Fibroblast of lung (primary cell): Measurements from ENCODE around the gene HCN2. TPM values are rescaled to one million over a fixed set of nuclear protein-coding genes. Genes with fewer than 3 reads are reported as not detected.

ENCODE experiments used
- DNase-seq, 2 donors: peaks; one replicate each; pipeline versions ENCODE4 v3.0.0 to v3.0.0-alpha.2; 2010; ENCODE audit warnings: low read depth in 2 of 2
- H2AFZ ChIP-seq: 2 replicates; pipeline ENCODE4 v1.5.1; 2012; ENCODE audit warnings: low read length, control low read depth, inconsistent platforms
- H3K27ac ChIP-seq: 2 replicates; pipeline ENCODE4 v1.5.1; 2011; ENCODE audit warnings: low read length, control low read depth; ENCODE audit not compliant: insufficient read depth
- H3K27me3 ChIP-seq: 2 replicates; pipeline ENCODE4 v1.5.1; 2011; ENCODE audit warnings: mild to moderate bottlenecking, low read length; ENCODE audit not compliant: control insufficient read depth, insufficient read depth
- H3K36me3 ChIP-seq: 2 replicates; pipeline ENCODE4 v1.5.1; 2011; ENCODE audit warnings: low read length; ENCODE audit not compliant: control insufficient read depth, insufficient read depth
- H3K4me1 ChIP-seq: 2 replicates; pipeline ENCODE4 v1.5.1; 2011; ENCODE audit warnings: low read length; ENCODE audit not compliant: control insufficient read depth, insufficient read depth; ENCODE audit errors: extremely low read depth
- H3K4me2 ChIP-seq: 2 replicates; pipeline ENCODE4 v1.5.1; 2011; ENCODE audit warnings: low read length, control low read depth; ENCODE audit not compliant: insufficient read depth; ENCODE audit errors: extremely low read depth
- H3K4me3 ChIP-seq, 4 experiments: fragments of 200-600 bp in 1 of 4; sonication (generic) in 1 of 4; replicated peaks in 1 of 4; 2 replicates each; pipeline ENCODE4 v1.5.1; 2011 to 2016; ENCODE audit warnings: low read length in 4 of 4, low read depth in 3 of 4, mild to moderate bottlenecking in 3 of 4, control low read depth in 2 of 4, inconsistent platforms in 1 of 4, mixed read lengths in 1 of 4; ENCODE audit not compliant: insufficient read depth in 1 of 4; ENCODE audit errors: control extremely low read depth in 1 of 4
- H3K79me2 ChIP-seq: 2 replicates; pipeline ENCODE4 v1.5.1; 2012; ENCODE audit warnings: mild to moderate bottlenecking, low read length, inconsistent platforms; ENCODE audit not compliant: control insufficient read depth, insufficient read depth
- H3K9ac ChIP-seq: 2 replicates; pipeline ENCODE4 v1.5.1; 2011; ENCODE audit warnings: mild to moderate bottlenecking, low read length, control low read depth; ENCODE audit not compliant: insufficient read depth
- H3K9me3 ChIP-seq: 2 replicates; pipeline ENCODE4 v1.5.1; 2012; ENCODE audit warnings: low read depth, low read length; ENCODE audit not compliant: control insufficient read depth, insufficient read depth
- H4K20me1 ChIP-seq: 2 replicates; pipeline ENCODE4 v1.5.1; 2011; ENCODE audit warnings: low read length; ENCODE audit not compliant: control insufficient read depth, insufficient read depth; ENCODE audit errors: extremely low read depth
- EZH2 ChIP-seq: IDR thresholded peaks from 2 replicates; pipeline ENCODE4 v1.5.1; 2012; ENCODE audit warnings: low read length, control low read depth, mild to moderate bottlenecking; ENCODE audit errors: missing control alignments
- polyA plus RNA-seq, 2 donors: library from polyadenylated mRNA; depleted of rRNA in 1 of 2; stranded (reverse) in 1 of 2; unstranded in 1 of 2; fragments of >200 nt; gene quantifications; 2 replicates each; pipeline ENCODE4 v1.2.1, GENCODE V29; 2011 to 2012; ENCODE audit warnings: missing spikeins in 1 of 2
- total RNA-seq: library from RNA; depleted of rRNA; stranded (reverse); fragments of >200 nt; gene quantifications from 2 replicates; pipeline ENCODE4 v1.2.1, GENCODE V29; 2014
- TF ChIP-seq, protein P1 (sequence below), 2 donors: IDR thresholded peaks in 1 of 2; conservative IDR thresholded peaks in 1 of 2; 1 replicate in 1 of 2; 2 replicates in 1 of 2; pipeline ENCODE4 v1.5.1; 2011 to 2012; ENCODE audit warnings: low read length in 2 of 2, control low read depth in 1 of 2, inconsistent platforms in 1 of 2, low read depth in 1 of 2, mild to moderate bottlenecking in 1 of 2

HCN2 gene
- total and polyA plus RNA-seq, 2 donors (not counting 1 experiment from before 2014, with no cell fraction given), result 0.49 to 0.50 TPM

DNA sequence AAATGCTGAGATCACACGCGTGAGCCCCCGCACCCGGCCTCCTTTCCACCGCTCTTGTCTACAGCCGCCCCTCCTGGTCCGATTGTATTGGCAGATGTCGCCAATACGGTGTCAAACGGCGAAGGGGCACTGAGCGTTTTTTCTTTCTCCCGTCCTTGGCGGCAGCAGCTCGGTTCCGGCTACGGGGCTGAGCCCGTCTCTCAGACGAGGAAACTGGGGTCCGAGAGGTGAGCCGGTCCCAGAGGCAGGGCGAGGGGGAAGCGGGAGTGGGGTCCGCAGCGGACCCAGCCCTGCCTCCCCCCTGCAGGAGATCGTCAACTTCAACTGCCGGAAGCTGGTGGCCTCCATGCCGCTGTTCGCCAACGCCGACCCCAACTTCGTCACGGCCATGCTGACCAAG, 23.3 kb downstream of the HCN2 start:
- Histone ChIP-seq H4K20me1 (no peaks in the 10 kb centered on the region), H3K27ac (no peak overlapping the region), H2AFZ (no peak overlapping the region), H3K36me3 (no peaks in the 10 kb centered on the region), H3K4me3 (no peak overlapping the region), H3K9me3 (no peaks in the 10 kb centered on the region), H3K4me2 (no peak overlapping the region), H3K4me1 (peaks cover 9% of the 10 kb centered on the region), H3K27me3 (no peaks in the 10 kb centered on the region), H3K9ac (no peak overlapping the region), H3K79me2 (no peaks in the 10 kb centered on the region)
- TF ChIP-seq, protein P1, sequence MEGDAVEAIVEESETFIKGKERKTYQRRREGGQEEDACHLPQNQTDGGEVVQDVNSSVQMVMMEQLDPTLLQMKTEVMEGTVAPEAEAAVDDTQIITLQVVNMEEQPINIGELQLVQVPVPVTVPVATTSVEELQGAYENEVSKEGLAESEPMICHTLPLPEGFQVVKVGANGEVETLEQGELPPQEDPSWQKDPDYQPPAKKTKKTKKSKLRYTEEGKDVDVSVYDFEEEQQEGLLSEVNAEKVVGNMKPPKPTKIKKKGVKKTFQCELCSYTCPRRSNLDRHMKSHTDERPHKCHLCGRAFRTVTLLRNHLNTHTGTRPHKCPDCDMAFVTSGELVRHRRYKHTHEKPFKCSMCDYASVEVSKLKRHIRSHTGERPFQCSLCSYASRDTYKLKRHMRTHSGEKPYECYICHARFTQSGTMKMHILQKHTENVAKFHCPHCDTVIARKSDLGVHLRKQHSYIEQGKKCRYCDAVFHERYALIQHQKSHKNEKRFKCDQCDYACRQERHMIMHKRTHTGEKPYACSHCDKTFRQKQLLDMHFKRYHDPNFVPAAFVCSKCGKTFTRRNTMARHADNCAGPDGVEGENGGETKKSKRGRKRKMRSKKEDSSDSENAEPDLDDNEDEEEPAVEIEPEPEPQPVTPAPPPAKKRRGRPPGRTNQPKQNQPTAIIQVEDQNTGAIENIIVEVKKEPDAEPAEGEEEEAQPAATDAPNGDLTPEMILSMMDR (conservative IDR thresholded peaks at IDR 0.05 in 1 of 2, IDR thresholded peaks at IDR 0.05 in 1 of 2; ENCODE audit: low read depth in 1 of 2, low read length in 2 of 2), result no peak
- TF ChIP-seq EZH2, result no peak
- no peak for DNase-seq

DNA sequence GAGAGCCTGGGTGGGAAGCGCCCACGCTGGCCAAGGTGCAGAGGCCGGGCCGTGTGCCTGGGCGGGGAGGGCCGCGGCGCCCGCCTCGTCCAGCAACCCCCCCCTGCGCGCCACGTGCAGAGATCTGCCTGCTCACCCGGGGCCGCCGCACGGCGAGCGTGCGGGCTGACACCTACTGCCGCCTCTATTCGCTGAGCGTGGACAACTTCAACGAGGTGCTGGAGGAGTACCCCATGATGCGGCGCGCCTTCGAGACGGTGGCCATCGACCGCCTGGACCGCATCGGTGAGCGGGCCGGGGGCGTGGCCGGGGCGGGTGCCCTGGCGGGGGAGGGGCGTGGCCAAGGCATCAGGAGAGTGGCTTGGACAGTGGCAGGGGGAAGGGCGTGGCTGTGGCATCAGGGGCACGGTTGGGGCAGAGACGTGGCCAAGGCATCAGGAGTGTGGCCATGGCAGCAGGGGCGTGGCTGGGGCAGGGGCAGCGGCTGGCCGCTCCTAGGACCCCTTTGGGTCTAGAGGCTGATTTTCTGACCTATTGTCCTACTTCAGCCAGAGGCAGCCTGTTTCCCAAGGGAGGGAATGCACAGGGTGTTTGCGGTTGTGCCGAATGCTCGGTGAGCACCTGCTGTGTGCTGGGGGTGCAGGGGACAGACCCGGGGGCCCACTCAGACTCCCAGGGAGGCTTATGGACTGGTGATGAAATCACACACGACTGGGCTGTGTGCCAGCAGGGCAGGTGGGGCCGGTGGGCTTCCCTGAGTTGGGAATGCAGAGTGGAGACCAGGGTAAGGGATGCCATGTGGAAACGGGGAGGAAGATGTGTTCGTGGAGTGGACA, 24.3 kb downstream of the HCN2 start:
- Histone ChIP-seq H3K4me2 (no peak overlapping the region), H3K79me2 (no peaks in the 10 kb centered on the region), H3K4me1 (peaks cover 9% of the 10 kb centered on the region), H3K27me3 (no peaks in the 10 kb centered on the region), H4K20me1 (no peaks in the 10 kb centered on the region), H3K4me3 (no peak overlapping the region), H3K9me3 (no peaks in the 10 kb centered on the region), H3K27ac (no peak overlapping the region), H2AFZ (no peak overlapping the region), H3K9ac (no peak overlapping the region), H3K36me3 (peaks cover 4% of the 10 kb centered on the region)
- no peak for TF ChIP-seq EZH2
- TF ChIP-seq, protein P1 (conservative IDR thresholded peaks at IDR 0.05 in 1 of 2, IDR thresholded peaks at IDR 0.05 in 1 of 2; ENCODE audit: low read depth in 1 of 2, low read length in 2 of 2), result no peak
- DNase-seq, result no peak

DNA sequence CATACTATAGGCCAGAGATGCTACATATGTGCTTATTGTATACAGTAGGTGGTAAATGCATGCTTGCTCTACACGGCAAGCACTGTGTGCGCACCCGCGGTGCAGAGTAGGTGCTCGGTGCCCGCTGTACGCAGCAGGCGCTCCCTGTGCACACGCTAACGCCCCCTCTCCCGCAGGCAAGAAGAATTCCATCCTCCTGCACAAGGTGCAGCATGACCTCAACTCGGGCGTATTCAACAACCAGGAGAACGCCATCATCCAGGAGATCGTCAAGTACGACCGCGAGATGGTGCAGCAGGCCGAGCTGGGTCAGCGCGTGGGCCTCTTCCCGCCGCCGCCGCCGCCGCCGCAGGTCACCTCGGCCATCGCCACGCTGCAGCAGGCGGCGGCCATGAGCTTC, 25.9 kb downstream of the HCN2 start:
- no peak overlapping the region for H3K4me2 ChIP-seq
- H3K9me3 ChIP-seq, result no peaks in the 10 kb centered on the region
- no peaks in the 10 kb centered on the region for H3K27me3 ChIP-seq
- no peak overlapping the region for H2AFZ ChIP-seq
- TF ChIP-seq, protein P1 (conservative IDR thresholded peaks at IDR 0.05 in 1 of 2, IDR thresholded peaks at IDR 0.05 in 1 of 2; ENCODE audit: low read depth in 1 of 2, low read length in 2 of 2), result no peak
- no peak for TF ChIP-seq EZH2
- no peak overlapping the region for H3K9ac ChIP-seq
- H4K20me1 ChIP-seq, result no peaks in the 10 kb centered on the region
- no peak overlapping the region for H3K4me3 ChIP-seq
- DNase-seq, result no peak
- H3K27ac ChIP-seq, result no peak overlapping the region
- no peaks in the 10 kb centered on the region for H3K79me2 ChIP-seq
- H3K36me3 ChIP-seq, result peaks cover 8% of the 10 kb centered on the region
- H3K4me1 ChIP-seq, result peaks cover 9% of the 10 kb centered on the region
